OCI-LY1 (cell line): ENCODE results near the gene VPS35L.

Source experiments
- EZH2 ChIP-seq: fragments of 200-600 bp; sonication (generic), shearing (Covaris generic); IDR thresholded peaks from 2 replicates; pipeline ENCODE4 v1.8.0; 2017; ENCODE audit warnings: borderline replicate concordance, mixed run types, mild to moderate bottlenecking, antibody characterized with exemption, low read length, moderate library complexity, mixed read lengths
- TF ChIP-seq, protein P1 (sequence below): fragments of 200-600 bp; sonication (generic), shearing (Covaris generic); IDR thresholded peaks from 2 replicates; pipeline ENCODE4 v1.5.1; 2017; ENCODE audit warnings: mild to moderate bottlenecking, antibody characterized with exemption, low read length, moderate library complexity, mixed read lengths

DNA sequence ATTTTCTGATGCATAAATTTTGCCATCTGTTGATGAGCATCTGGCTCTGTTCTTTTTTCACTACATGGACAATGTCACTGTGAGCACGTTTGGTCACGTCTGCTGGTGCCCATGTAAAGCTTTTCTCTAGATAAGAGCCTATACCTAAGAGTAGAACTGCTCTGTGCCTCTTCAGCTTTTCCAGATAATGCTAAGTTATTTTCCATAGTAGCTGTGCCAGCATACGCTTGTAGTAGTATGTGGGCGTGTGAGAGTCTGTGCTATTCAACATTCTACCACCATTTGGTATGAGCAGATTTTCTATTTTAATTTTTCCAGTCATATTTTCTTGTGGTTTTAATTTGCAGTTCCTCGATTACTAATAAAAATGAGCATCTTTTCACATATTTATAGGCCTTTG is 33.2 kb downstream of the VPS35L start:
- TF ChIP-seq, protein P1, sequence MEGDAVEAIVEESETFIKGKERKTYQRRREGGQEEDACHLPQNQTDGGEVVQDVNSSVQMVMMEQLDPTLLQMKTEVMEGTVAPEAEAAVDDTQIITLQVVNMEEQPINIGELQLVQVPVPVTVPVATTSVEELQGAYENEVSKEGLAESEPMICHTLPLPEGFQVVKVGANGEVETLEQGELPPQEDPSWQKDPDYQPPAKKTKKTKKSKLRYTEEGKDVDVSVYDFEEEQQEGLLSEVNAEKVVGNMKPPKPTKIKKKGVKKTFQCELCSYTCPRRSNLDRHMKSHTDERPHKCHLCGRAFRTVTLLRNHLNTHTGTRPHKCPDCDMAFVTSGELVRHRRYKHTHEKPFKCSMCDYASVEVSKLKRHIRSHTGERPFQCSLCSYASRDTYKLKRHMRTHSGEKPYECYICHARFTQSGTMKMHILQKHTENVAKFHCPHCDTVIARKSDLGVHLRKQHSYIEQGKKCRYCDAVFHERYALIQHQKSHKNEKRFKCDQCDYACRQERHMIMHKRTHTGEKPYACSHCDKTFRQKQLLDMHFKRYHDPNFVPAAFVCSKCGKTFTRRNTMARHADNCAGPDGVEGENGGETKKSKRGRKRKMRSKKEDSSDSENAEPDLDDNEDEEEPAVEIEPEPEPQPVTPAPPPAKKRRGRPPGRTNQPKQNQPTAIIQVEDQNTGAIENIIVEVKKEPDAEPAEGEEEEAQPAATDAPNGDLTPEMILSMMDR = no peak
- no peak for TF ChIP-seq EZH2
